NCI-H526 treated with DMSO at 0.1 percent for 48 hours (cell line): ENCODE results near the gene C19orf67.
A peak's percentile ranks its signal among the peaks of the same experiment; 100 is the strongest.
"Not testable (repeated sequence)": the region's sequence is repeated elsewhere in the genome, so short reads cannot be mapped to it uniquely, and the experiment has no call there.

ENCODE experiments used
- DNase-seq: peaks from one replicate; lab custom pipeline; 2025; lab: John Stamatoyannopoulos, UW

The C19orf67 gene

DNA sequence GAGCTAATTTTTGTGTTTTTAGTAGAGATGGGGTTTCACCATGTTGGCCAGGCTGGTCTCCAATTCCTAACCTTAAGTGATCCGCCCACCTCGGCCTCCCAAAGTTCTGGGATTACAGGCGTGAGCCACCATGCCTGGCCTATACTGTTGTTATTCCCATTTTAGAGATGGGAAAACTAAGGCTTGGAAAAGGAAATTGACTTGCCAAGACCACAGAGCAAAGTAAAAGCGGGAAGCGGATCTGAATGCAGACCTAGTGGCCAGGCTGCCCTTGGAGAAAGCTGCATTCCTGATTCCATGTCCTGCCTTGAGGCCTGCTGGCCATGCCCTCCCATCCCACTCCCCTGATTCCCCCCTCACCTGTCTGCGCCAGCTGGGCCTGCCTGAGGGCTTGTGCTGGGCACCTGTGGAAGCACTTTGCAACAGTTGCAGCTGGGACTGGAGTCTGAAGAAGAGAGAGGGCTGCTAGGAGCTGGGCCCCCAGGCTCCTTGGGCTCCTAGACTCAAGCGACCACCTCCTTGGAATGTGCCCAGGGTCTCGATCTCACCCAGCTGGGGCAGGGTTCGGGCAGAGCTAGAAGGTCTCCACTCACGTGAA lies 29.4 kb downstream of the C19orf67 start:
- DNase-seq: no peak

DNA sequence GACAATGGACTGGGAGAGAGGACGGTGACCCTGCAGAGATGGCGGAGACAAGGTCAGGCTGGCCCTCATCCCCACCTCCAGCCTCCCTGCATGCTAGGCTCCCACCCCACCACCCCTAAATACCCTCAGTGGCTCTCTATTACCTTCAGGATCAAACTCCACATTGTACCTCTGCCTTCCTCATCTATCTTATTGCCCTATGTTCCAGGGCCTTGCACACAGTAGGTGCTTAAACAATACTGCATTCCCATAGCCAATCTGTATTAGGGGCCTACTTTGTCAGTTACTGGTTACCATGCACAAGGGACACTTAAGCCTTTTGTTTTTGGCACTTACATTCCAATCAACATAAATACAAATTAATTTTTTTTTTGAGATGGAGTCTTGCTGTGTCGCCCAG lies 30.2 kb downstream of the C19orf67 start:
- no peak for DNase-seq

DNA sequence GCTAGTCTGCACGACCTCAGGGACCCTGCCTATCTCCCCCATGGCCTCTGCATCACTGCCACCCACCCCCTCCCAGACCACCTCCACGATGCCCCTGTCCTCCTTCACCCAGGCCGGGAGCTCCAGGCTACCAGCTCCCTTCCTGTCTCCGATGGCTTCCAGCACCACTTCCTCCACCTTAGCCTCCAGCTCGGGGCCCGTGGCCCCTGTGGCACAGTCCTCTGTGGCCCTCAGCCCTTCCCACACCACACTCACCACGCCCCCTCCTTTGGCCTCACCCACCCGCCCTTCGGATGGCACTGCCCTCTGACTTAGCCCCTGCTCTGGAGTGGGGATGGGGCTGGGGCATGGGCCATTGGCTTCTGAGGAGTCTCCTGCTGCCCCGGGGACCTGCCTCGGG lies 30.9 kb downstream of the C19orf67 start:
- no peak for DNase-seq

DNA sequence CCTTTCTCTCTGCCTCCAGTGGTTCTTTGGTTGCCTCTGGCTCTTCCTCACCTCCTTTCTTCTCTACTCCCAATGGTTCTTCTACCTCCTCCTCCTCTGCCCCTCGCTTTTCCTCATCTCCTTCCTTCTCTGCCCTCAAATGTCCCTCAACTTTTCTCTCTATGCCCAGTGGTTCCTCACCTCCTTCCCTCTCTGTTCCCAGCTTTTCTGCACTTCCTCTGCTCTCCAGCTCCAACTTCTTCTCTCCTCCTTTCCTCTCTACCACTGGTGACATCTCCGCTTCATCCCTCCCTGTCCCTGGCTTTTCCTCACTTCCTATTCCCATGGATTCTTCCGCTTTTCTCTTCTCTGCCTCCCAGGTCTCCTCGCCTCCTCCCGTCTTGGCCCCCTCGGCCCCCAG lies 31.5 kb downstream of the C19orf67 start:
- no peak for DNase-seq

DNA sequence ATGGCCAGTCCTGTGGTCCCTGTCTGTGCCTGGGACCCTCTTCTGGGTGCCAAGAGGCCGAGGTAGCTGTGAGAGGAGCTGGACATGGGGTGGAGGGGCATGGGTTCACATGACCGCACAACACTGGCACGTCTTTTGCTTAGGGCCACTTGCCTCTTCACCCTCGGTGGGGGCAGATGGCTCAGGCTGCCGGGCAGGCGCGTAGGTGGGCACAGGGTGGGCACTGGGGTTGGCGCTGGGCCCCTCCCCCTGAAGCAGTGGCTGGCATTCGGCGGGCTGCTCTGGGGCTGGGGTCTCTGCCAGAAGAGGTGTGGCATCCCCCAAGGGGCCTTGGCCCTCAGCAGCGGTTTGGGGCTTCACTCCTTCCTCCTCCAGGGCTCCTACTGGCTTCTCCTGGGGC lies 32.1 kb downstream of the C19orf67 start:
- no peak for DNase-seq

DNA sequence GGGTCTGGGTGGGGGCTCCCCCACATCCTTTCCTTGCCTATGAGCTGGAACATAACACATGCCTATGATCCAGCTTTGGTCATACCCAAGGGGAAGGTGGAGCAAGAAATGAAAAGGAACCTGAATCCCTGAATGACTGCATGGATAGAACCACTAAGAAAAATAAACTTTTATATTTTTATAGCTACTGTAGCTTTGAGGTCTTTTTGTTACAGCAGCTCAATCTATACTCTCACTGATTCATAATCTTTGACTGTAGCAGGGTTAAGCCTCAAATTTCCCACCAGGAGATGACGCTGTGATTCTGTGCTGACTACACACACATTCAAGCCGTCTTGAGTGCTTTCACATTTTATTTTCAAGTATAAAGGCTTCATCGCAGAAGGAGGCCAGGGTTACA lies 32.6 kb downstream of the C19orf67 start:
- no peak for DNase-seq

DNA sequence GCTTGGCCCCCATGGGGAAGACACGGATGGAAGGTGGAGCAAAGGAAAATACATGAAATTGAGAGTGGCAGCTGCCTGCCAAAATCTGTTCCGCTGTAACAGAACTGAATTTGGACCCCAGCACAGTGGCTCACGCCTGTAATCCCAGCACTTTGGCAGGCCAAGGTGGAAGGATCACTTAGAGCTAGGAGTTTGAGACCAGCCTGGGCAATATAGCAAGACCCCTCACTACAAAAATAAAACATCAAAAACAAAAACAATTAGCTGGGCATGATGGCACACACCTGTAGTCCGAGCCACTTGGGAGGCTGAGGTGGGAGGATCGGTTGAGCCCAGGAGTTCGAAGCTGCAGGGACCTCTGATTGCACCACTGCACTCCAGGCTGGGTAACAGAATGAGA lies 33.1 kb downstream of the C19orf67 start:
- no peak for DNase-seq

DNA sequence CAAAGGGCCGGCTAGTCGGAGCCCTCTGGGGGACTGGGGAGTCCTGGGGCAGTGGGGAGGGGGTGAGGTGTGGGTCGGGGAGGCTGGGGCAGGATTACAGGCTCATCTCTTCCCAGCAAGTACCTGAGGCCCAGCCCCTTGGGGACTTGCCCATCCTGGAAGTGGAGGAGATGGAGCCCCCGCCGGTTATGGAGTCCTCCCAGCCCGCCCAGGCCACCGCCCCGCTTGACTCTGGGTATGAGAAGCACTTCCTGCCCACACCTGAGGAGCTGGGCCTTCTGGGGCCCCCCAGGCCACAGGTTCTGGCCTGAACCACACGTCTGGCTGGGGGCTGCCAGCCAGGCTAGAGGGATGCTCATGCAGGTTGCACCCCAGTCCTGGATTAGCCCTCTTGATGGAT lies 33.6 kb downstream of the C19orf67 start:
- DNase-seq: no peak

DNA sequence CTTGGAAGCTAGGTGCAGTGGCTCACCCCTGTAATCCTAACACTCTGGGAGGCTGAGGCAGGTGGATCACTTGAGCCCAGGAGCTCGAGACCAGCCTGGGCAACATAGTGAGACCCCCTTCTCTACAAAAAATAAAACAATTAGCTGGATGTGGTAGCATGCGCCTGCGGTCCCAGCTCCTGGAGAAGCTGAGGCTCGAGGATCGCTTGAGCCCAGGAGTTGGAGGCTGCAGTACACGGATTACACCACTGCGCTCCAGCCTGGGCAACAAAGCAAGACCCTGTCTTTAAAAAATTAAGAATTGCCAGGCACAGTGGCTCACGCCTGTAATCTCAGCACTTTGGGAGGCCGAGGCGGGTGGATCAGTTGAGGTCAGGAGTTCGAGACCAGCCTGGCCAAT lies 34.6 kb downstream of the C19orf67 start:
- DNase-seq: not testable (repeated sequence)

DNA sequence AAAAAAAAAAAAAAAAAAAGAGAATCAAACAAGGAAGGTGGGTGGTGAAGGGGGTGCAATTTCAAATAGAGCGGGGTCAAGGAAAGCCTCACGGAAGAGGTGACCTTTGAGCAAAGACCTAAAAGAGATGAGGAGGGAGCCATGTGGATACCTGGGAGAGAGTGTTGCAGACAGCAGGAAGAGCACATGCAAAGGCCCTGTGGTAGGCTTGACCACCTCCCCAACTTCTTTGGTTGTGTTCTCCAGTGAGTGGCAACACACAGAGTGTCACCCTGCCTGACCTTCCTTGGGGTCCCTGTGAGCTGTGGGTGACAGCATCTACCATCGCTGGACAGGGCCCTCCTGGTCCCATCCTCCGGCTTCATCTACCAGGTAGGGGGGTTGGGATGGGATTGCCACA lies 35.1 kb downstream of the C19orf67 start:
- no peak for DNase-seq

DNA sequence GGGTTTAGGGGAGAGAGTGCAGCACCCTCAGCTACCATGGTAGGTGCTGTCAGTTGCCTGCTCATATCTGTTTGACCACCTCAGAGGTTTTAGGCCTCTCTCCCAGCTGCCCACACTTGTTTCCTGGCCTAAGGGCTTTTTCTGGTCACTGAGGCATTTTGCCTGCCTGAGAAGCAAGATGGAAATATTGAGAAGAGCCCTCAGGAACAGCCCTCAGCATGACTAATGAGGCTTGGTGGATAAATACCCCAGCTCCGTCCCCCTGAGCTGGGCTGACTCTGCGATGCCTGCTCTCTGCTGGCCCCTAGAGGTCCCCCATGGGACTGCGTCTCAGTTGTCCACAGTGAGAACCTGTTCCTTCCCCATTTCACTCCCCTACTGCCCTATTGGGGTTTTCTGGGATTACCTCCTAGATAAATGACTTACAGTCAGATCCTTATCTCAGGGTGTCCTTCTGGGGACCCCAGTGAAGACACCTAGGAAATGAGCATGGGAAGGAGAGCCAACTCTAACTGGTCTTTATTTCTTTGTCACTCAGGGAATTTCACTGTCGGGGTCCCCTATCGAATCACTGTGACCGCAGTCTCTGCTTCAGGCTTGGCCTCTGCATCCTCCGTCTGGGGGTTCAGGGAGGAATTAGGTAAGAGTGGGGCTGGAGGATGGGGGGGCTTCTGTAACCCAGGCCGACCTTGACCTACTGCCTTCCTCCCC lies 37.0 kb downstream of the C19orf67 start:
- DNase-seq: no peak

DNA sequence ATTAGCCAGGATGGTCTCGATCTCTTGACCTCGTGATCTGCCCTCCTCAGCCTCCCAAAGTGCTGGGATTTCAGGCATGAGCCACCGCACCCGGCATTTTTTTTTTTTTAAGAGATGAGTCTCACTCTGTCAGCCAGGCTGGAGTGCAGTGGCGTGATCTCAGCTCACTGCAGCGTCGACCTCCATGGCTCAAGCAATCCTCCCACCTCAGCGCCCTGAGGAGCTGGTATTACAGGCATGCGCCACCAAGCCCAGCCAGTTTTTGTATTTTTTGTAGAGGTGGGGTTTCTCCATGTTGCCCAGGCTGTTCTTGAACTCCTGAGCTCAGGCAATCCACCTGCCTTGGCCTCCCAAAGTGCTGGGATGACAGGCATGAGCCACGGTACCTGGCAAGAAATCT lies 37.7 kb downstream of the C19orf67 start:
- not testable (repeated sequence) for DNase-seq

DNA sequence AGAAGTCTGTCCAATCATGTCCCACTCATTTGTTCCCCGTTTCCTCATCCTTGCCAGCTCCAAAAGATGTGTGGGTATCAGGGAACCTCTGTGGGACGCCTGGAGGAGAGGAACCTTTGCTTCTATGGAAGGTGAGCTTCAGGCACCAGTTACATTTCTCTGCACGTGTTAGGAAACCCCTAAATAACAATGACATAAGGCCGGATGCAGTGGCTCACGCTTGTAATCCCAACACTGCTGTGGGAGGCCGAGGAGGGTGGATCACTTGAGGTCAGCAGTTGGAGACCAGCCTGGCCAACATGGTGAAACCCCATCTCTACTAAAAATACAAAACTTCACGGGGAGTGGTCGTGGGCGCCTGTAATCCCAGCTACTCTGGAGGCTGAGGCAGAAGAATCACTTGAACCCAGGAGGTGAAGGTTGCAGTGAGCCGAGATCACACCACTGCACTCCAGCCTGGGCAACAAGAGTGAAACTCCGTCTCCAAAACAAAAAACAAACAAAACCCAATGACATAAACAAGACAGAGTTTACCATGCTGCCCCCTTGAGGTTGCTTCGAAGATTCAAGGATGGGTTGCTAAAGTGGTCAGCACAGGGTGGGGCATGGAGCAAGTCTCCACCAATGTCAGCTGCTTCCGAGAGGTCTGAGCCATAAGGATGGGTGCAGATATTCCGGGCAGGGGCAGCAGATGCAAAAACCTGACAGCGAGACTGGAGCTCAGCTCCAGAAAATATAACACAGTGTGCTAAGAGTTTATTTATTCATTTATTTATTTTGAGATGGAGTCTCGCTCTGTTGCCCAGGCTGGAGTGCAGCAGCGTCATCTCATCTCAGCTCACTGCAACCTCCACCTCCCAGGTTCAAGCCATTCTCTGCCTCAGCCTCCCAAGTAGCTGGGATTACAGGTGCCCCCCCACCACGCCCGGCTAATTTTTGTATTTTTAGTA lies 42.6 kb downstream of the C19orf67 start:
- not testable (repeated sequence) for DNase-seq

DNA sequence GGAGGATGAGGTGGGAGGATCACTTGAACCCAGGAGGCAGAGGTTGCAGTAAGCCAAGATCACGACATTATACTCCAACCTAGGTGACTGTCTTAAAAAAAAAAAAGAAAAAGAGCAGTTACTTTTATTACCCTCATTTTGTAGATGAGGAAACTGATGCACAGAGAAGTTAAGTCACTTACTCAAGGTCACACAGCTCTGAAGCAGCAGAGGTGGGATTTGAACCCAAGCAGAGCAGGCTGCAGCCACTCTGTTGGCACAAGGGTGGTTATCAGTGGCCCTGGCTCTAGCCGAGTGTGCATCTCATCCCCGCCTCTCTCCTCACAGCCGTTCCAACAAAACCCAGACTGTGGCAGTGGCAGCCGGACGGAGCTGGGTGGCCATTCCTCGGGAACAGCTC lies 46.4 kb downstream of the C19orf67 start:
- DNase-seq: no peak

DNA sequence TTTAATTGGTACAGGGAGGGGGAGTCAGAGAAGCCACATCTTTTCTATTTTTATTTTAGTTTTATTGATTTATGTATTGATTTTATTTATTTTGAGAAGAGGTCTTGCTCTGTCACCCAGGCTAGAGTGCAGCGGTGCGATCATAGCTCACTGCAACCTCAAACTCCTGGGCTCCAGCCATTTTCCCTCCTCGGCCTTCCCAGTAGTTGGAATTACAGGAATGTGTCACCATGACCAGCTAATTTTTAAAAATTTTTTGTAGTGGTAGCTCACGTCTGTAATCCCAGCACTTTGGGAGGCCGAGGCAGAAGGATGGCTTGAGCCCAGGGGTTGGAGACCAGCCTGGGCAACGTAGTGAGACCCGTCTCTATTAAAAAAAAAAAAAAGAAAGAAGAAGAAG lies 49.9 kb downstream of the C19orf67 start:
- no peak for DNase-seq

DNA sequence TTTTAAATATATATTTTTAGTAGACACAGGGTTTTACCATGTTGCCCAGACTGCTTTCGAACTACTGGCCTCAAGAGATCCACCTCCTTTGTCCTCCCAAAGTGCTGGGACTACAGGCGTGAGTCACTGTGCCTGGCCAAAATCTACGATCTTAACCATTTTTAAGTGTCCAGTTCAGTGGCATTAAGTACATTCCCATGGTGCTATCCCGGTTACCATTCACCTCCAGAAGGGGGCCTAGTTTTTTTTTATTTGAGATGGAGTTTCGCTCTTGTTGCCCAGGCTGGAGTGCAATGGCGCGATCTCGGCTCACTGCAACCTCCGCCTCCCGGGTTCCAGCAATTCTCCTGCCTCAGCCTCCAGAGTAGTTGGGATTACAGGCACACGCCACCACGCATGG lies 50.4 kb downstream of the C19orf67 start:
- DNase-seq: not testable (repeated sequence)

DNA sequence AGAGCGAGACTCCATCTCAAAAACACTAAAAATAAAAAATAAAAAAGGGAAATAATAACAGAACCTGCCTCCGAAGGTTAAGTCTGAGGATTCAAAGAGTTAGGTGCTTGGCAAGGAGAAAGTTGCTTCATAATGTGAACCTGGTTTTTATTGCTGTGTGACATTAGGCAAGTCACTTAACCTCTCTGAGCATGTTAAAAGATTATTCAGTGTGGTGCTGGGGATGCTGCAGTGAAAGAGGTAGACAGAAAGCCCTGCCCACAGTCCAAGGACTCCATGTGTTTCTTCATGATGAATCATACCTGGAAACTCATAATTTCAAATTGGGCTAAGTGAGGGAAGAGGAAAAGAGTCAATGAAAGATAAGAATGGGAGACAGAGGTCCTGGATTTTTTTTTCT lies 51.6 kb downstream of the C19orf67 start:
- DNase-seq: no peak

DNA sequence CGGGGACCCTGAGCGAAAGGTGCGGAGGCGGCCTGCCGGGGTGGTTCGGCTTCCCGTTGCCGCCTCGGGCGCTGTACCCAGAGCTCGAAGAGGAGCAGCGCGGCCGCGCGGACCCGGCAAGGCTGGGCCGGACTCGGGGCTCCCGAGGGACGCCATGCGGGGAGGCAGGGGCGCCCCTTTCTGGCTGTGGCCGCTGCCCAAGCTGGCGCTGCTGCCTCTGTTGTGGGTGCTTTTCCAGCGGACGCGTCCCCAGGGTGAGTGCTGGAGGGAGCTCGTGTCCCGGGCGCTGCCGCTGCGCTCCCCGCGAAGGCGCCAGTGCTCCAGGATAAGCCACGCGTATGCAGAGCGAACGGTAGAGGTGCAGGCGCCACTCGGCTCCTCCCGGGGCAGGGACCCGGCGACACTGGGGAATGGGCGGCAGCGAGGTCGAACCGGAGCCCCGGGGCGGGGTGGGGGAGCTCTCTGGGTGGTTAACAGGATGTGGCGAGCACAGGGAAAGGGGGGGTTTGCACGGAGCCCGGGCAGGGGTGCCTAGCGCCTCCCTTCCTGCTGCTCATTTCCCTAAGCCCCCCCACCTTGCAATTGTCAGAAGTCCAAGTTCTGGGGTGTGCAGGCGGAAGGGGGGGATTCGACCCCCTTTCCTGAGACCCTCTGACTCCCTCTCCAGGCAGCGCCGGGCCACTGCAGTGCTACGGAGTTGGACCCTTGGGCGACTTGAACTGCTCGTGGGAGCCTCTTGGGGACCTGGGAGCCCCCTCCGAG lies 53.7 kb downstream of the C19orf67 start, which contains the start of gene IL27RA:
IL27RA (plus strand) TSS at position 44 of the 762 bp plus-strand sequence; CDS start at position 155, 111 bp downstream.
- DNase-seq: peak; percentile 28
